ENCODE data around the gene BRICD5.

GRCh38 chr16:2243031-2243528, 32.4 kb upstream of the BRICD5 start:
- no peak for TF ChIP-seq POLR2A (IDR thresholded peaks at IDR 0.05)
- TF ChIP-seq, protein P1, sequence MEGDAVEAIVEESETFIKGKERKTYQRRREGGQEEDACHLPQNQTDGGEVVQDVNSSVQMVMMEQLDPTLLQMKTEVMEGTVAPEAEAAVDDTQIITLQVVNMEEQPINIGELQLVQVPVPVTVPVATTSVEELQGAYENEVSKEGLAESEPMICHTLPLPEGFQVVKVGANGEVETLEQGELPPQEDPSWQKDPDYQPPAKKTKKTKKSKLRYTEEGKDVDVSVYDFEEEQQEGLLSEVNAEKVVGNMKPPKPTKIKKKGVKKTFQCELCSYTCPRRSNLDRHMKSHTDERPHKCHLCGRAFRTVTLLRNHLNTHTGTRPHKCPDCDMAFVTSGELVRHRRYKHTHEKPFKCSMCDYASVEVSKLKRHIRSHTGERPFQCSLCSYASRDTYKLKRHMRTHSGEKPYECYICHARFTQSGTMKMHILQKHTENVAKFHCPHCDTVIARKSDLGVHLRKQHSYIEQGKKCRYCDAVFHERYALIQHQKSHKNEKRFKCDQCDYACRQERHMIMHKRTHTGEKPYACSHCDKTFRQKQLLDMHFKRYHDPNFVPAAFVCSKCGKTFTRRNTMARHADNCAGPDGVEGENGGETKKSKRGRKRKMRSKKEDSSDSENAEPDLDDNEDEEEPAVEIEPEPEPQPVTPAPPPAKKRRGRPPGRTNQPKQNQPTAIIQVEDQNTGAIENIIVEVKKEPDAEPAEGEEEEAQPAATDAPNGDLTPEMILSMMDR (IDR thresholded peaks at IDR 0.05), result no peak
